GM12878 (cell line): ENCODE data around the gene C9orf78. TPM values are rescaled to one million over a fixed set of nuclear protein-coding genes. Genes with fewer than 3 reads are reported as not detected.

Experiments used
- ATAC-seq: fragments of 200-7000 bp; cut with Tn5 transposase; 3 replicates; pipeline ENCODE4 v1.9.1; 2020; ENCODE audit warnings: mild to moderate bottlenecking, moderate library complexity
- BruUV-seq: library from RNA; stranded (reverse); fragments of 400-500 nt; replicated peaks from 2 replicates; lab custom pipeline; 2021; lab: Mats Ljungman, UMichigan
- CTCF ChIA-PET: fragments of 300-600 bp; sonication (Branson Sonifier 250); formaldehyde crosslinking; extraction: SDS; loops from one replicate; lab custom pipeline; 2021; ENCODE audit warnings: inconsistent platforms; lab: Yijun Ruan, JAX
- POLR2A ChIA-PET: fragments of 350-600 bp; formaldehyde crosslinking; extraction: SDS; loops from one replicate; lab custom pipeline; 2021; ENCODE audit warnings: inconsistent platforms; lab: Charles Lee
- RAD21 ChIA-PET: fragments of 300-600 bp; sonication (Branson Sonifier 250); formaldehyde crosslinking; loops from one replicate; lab custom pipeline; 2023; ENCODE audit warnings: antibody characterized with exemption; ENCODE audit not compliant: unreplicated experiment; lab: Charles Lee
- SMC1A ChIA-PET: fragments of 300-600 bp; sonication (Branson Sonifier 250); formaldehyde crosslinking; loops from one replicate; lab custom pipeline; 2023; ENCODE audit not compliant: unreplicated experiment, uncharacterized antibody; lab: Charles Lee
- DNase-seq: peaks from one replicate; pipeline ENCODE4 v3.0.0-alpha.2; 2011; ENCODE audit warnings: low read depth, low spot score
- FAIRE-seq: peaks from 3 replicates; lab custom pipeline; 2011; peaks lifted over from hg19 to GRCh38; lab: Jason Lieb, UNC
- H2AFZ ChIP-seq: 2 replicates; pipeline ENCODE4 v1.6.0; 2011; ENCODE audit warnings: low read depth, low read length, control low read depth; ENCODE audit not compliant: control insufficient read depth
- H3K27ac ChIP-seq: 2 replicates; pipeline ENCODE4 v1.5.1; 2011; ENCODE audit warnings: control low read depth; ENCODE audit not compliant: control insufficient read depth, insufficient read depth
- H3K27me3 ChIP-seq, 2 experiments: replicated peaks in 1 of 2; 2 replicates each; pipeline versions ENCODE4 v1.6.0 to v1.6.1; 2011; ENCODE audit warnings: low read length in 1 of 2; ENCODE audit not compliant: control insufficient read depth in 2 of 2, insufficient read depth in 2 of 2
- H3K36me3 ChIP-seq, 2 experiments: 2 replicates each; pipeline ENCODE4 v1.5.1; 2011; ENCODE audit warnings: low read length in 1 of 2; ENCODE audit not compliant: control insufficient read depth in 2 of 2, insufficient read depth in 2 of 2
- H3K4me1 ChIP-seq: 2 replicates; pipeline ENCODE4 v1.6.1; 2011; ENCODE audit warnings: mild to moderate bottlenecking, low read length, moderate library complexity, mixed read lengths; ENCODE audit not compliant: control insufficient read depth, insufficient read depth
- H3K4me2 ChIP-seq: 2 replicates; pipeline ENCODE4 v1.6.0; 2011; ENCODE audit warnings: control low read depth; ENCODE audit not compliant: control insufficient read depth, insufficient read depth
- H3K4me3 ChIP-seq: fragments of 200-600 bp; sonication (generic); 2 replicates; pipeline ENCODE4 v1.5.1; 2016
- H3K79me2 ChIP-seq: 2 replicates; pipeline ENCODE4 v1.6.0; 2011; ENCODE audit warnings: low read length; ENCODE audit not compliant: control insufficient read depth, insufficient read depth
- H3K9ac ChIP-seq: 2 replicates; pipeline ENCODE4 v1.8.0; 2011; ENCODE audit warnings: low read length, control low read depth, mixed read lengths; ENCODE audit not compliant: control insufficient read depth, insufficient read depth
- H3K9me3 ChIP-seq: replicated peaks from 3 replicates; pipeline ENCODE4 v1.5.1; 2011; ENCODE audit warnings: mild to moderate bottlenecking, low read length; ENCODE audit not compliant: control insufficient read depth, insufficient read depth
- H4K20me1 ChIP-seq: 2 replicates; pipeline ENCODE4 v1.6.0; 2011; ENCODE audit not compliant: control insufficient read depth, insufficient read depth
- GATAD2B ChIP-seq: fragments of 450-650 bp; conservative IDR thresholded peaks from 2 replicates; pipeline ENCODE4 v1.6.1; 2017; ENCODE audit warnings: low read depth, mild to moderate bottlenecking, moderate library complexity
- NBN ChIP-seq: fragments of 450-650 bp; IDR thresholded peaks from 2 replicates; pipeline ENCODE4 v1.6.1; 2016
- PKNOX1 ChIP-seq: fragments of 450-650 bp; IDR thresholded peaks from 2 replicates; pipeline ENCODE4 v1.6.1; 2016; ENCODE audit warnings: mild to moderate bottlenecking
- SREBF1 ChIP-seq: IDR thresholded peaks from 2 replicates; pipeline ENCODE4 v1.6.1; 2012; ENCODE audit warnings: mild to moderate bottlenecking, low read length
- WGBS: methylation state at CpG from one replicate; pipeline ENCODE4 v1.1.6; 2016; ENCODE audit warnings: low lambda C conversion rate; ENCODE audit not compliant: insufficient replicate concordance, insufficient coverage; ENCODE audit errors: missing lambda C conversion rate; 5-methylcytosine and 5-hydroxymethylcytosine counted together
- in situ Hi-C: fragments of 300-500 bp; cut with MboI; formaldehyde crosslinking; loops from 9 replicates; pipeline ENCODE4 v1.14.3; 2018; ENCODE audit warnings: mixed read lengths
- intact Hi-C: fragments of 100-400 bp; cut with micrococcal nuclease; formaldehyde crosslinking; loops from one replicate; pipeline ENCODE4 v1.14.2; 2022; ENCODE audit not compliant: unreplicated experiment
- polyA plus RNA-seq, 11 experiments: library from polyadenylated mRNA; depleted of rRNA in 4 of 11; unstranded in 6 of 11; stranded (reverse) in 5 of 11; fragments of >200 nt; fragmentation: Nextera tagmentation in 4 of 11; fragmentation: Illumina TruSeq in 1 of 11; extraction: Ambion mirVana in 4 of 11; extraction: Trizol in 1 of 11; gene quantifications; 1 replicate in 1 of 11; 2 replicates in 10 of 11; pipeline versions ENCODE4 v1.2.1 to v1.2.3, GENCODE V29; 2011 to 2016; ENCODE audit warnings: inconsistent platforms in 2 of 11, missing spikeins in 2 of 11, low read depth in 1 of 11
- total RNA-seq, 4 experiments: library from RNA; depleted of rRNA in 3 of 4; stranded (reverse); fragments of >200 nt in 3 of 4; fragmentation: Illumina TruSeq in 1 of 4; extraction: Trizol in 1 of 4; gene quantifications; 2 replicates each; pipeline versions ENCODE4 v1.2.1 to v1.2.3, GENCODE V29; 2013 to 2021
- TF ChIP-seq, protein P1 (sequence below): IDR thresholded peaks from 2 replicates; pipeline ENCODE4 v1.6.1; 2012; ENCODE audit warnings: low read depth, low read length, improper control_type of control experiment
- TF ChIP-seq, protein P2 (sequence below): fragments of 450-650 bp; IDR thresholded peaks from 2 replicates; pipeline ENCODE4 v1.6.1; 2016; ENCODE audit warnings: mild to moderate bottlenecking, moderate library complexity, borderline replicate concordance
- TF ChIP-seq, protein P3 (sequence below), 3 experiments: IDR thresholded peaks in 2 of 3; conservative IDR thresholded peaks in 1 of 3; 2 replicates each; pipeline ENCODE4 v1.5.1; 2011; ENCODE audit warnings: low read depth in 3 of 3, low read length in 3 of 3, mild to moderate bottlenecking in 3 of 3, control low read depth in 2 of 3, moderate library complexity in 2 of 3, inconsistent platforms in 1 of 3, mixed read lengths in 1 of 3; ENCODE audit not compliant: control insufficient read depth in 2 of 3, insufficient read depth in 1 of 3; ENCODE audit errors: extremely low read depth in 1 of 3

Gene C9orf78
- total and polyA plus RNA-seq, 10 of the 15 experiments (the other 5 are each of a cell fraction or from before 2014, with no cell fraction given), result 23.0 to 60.9 (median 47.5) TPM

DNA sequence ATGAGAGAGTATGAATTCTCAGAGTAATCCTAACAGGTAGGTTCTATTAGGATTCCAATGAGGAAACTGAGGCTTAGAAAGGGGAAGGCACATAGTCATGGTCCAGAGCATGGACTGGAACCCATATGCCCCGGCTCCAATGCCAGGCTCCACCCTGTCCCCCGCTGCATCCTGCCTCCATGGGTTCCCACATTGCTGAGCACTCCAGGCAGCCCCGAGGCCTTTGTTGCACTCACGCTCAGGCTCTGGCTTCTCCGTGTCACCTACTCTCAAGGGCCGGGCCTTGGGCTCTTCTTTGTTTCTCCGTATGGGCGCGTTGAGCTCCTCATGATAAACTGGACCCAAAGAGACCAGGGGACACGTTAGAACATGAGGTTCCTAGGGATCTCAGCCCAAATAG is 6.1 kb downstream of the C9orf78 start (continued):
- TF ChIP-seq, protein P1, sequence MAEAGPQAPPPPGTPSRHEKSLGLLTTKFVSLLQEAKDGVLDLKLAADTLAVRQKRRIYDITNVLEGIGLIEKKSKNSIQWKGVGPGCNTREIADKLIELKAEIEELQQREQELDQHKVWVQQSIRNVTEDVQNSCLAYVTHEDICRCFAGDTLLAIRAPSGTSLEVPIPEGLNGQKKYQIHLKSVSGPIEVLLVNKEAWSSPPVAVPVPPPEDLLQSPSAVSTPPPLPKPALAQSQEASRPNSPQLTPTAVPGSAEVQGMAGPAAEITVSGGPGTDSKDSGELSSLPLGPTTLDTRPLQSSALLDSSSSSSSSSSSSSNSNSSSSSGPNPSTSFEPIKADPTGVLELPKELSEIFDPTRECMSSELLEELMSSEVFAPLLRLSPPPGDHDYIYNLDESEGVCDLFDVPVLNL, result no peak
- no peak for TF ChIP-seq NBN
- no peak for TF ChIP-seq SREBF1

GRCh38 chr9:129828051-129828450 is 7.0 kb downstream of the C9orf78 start:
- H3K79me2 ChIP-seq, result peaks cover 6% of the 10 kb centered on the region
- ChIA-PET CTCF (no interaction called here), POLR2A (interaction anchor here (0.6 to 1.0 kb wide), 2 partner anchors 10 to 108 kb away, joined by 4 to 6 read pairs; no protein-coding TSS in a partner anchor), RAD21 (no interaction called here), SMC1A (no interaction called here)
- H3K27me3 ChIP-seq, result no peaks in the 10 kb centered on the region
- intact Hi-C loops (no loop called here), in situ Hi-C loops (loop anchor here (25.0 kb wide), 1 partner anchor 1434 kb away; no protein-coding TSS in a partner anchor)
- 93% methylated on average over 9 of the region's 9 CpGs for WGBS
- no peak overlapping the region for H3K27ac ChIP-seq
- TF ChIP-seq, protein P2, sequence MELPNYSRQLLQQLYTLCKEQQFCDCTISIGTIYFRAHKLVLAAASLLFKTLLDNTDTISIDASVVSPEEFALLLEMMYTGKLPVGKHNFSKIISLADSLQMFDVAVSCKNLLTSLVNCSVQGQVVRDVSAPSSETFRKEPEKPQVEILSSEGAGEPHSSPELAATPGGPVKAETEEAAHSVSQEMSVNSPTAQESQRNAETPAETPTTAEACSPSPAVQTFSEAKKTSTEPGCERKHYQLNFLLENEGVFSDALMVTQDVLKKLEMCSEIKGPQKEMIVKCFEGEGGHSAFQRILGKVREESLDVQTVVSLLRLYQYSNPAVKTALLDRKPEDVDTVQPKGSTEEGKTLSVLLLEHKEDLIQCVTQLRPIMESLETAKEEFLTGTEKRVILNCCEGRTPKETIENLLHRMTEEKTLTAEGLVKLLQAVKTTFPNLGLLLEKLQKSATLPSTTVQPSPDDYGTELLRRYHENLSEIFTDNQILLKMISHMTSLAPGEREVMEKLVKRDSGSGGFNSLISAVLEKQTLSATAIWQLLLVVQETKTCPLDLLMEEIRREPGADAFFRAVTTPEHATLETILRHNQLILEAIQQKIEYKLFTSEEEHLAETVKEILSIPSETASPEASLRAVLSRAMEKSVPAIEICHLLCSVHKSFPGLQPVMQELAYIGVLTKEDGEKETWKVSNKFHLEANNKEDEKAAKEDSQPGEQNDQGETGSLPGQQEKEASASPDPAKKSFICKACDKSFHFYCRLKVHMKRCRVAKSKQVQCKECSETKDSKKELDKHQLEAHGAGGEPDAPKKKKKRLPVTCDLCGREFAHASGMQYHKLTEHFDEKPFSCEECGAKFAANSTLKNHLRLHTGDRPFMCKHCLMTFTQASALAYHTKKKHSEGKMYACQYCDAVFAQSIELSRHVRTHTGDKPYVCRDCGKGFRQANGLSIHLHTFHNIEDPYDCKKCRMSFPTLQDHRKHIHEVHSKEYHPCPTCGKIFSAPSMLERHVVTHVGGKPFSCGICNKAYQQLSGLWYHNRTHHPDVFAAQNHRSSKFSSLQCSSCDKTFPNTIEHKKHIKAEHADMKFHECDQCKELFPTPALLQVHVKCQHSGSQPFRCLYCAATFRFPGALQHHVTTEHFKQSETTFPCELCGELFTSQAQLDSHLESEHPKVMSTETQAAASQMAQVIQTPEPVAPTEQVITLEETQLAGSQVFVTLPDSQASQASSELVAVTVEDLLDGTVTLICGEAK, result no peak
- no peak for TF ChIP-seq GATAD2B
- TF ChIP-seq, protein P3, sequence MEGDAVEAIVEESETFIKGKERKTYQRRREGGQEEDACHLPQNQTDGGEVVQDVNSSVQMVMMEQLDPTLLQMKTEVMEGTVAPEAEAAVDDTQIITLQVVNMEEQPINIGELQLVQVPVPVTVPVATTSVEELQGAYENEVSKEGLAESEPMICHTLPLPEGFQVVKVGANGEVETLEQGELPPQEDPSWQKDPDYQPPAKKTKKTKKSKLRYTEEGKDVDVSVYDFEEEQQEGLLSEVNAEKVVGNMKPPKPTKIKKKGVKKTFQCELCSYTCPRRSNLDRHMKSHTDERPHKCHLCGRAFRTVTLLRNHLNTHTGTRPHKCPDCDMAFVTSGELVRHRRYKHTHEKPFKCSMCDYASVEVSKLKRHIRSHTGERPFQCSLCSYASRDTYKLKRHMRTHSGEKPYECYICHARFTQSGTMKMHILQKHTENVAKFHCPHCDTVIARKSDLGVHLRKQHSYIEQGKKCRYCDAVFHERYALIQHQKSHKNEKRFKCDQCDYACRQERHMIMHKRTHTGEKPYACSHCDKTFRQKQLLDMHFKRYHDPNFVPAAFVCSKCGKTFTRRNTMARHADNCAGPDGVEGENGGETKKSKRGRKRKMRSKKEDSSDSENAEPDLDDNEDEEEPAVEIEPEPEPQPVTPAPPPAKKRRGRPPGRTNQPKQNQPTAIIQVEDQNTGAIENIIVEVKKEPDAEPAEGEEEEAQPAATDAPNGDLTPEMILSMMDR (IDR thresholded peaks at IDR 0.05 in 2 of 3, conservative IDR thresholded peaks at IDR 0.05 in 1 of 3; ENCODE audit: control insufficient read depth in 2 of 3, extremely low read depth in 1 of 3, insufficient read depth in 1 of 3, low read depth in 3 of 3, low read length in 3 of 3), result no peak
- no peak for TF ChIP-seq PKNOX1
- H3K36me3 ChIP-seq, result peaks cover 6 to 16% of the 10 kb centered on the region in 2 experiments; a peak in 3 of 4 replicates
- no peak overlapping the region for H3K9ac ChIP-seq
- no peaks in the 10 kb centered on the region for H3K4me1 ChIP-seq
- no peaks in the 10 kb centered on the region for H3K9me3 ChIP-seq
- FAIRE-seq (no peak), ATAC-seq (no peak), DNase-seq (no peak)
- no peak overlapping the region for H2AFZ ChIP-seq
- no peak overlapping the region for H3K4me2 ChIP-seq
- no TSS peak for BruUV-seq
- H4K20me1 ChIP-seq, result no peaks in the 10 kb centered on the region
- H3K4me3 ChIP-seq, result no peak overlapping the region
